WERI-Rb-1 (cell line): Measurements from ENCODE around the gene ARHGEF2.

Source experiments
- DNase-seq: peaks from one replicate; pipeline ENCODE4 v3.0.0-alpha.2; 2020
- H3K27ac ChIP-seq: fragments of 250-450 bp; sonication (Bioruptor Pico); 2 replicates; pipeline ENCODE4 v1.5.1; 2020; ENCODE audit warnings: mild to moderate bottlenecking, moderate library complexity
- H3K27me3 ChIP-seq: fragments of 250-450 bp; sonication (Bioruptor Pico); 2 replicates; pipeline ENCODE4 v1.5.1; 2021; ENCODE audit warnings: mild to moderate bottlenecking, low read depth, moderate library complexity; ENCODE audit not compliant: insufficient read depth, severe bottlenecking
- H3K36me3 ChIP-seq: fragments of 250-450 bp; sonication (Bioruptor Pico); 2 replicates; pipeline ENCODE4 v1.5.1; 2020; ENCODE audit warnings: mild to moderate bottlenecking, moderate library complexity
- H3K4me3 ChIP-seq: 2 replicates; pipeline ENCODE4 v1.5.1; 2011; ENCODE audit warnings: low read depth, mild to moderate bottlenecking, control low read depth, low read length
- H3K9me3 ChIP-seq: fragments of 250-450 bp; sonication (Bioruptor Pico); 2 replicates; pipeline ENCODE4 v1.5.1; 2021; ENCODE audit warnings: mild to moderate bottlenecking, moderate library complexity; ENCODE audit not compliant: severe bottlenecking
- CTCF ChIP-seq: IDR thresholded peaks from 2 replicates; pipeline ENCODE4 v1.5.1; 2011; ENCODE audit warnings: low read depth, mild to moderate bottlenecking, control low read depth, inconsistent platforms, low read length

Gene ARHGEF2

DNA sequence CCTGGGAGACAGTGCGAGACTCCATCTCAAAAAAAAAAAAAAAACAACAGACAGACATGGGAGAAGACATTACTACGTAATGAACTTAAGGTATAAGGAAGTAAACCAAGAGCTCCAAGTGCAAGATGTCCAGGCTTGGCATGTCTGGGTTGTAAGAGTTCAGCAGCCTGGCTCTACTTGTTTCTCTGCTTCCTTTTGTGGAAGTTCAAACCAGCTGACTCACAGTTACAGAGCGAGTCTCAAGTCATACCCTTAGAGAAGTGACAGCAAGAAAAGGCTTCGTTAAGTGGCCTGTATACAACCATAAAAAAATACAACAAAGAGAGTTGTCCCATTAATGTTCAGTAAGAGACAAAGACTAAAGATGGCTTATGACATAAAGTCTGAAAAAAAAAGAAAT, 68.5 kb downstream of the ARHGEF2 start:
- Histone ChIP-seq H3K9me3 (no peaks in the 10 kb centered on the region), H3K4me3 (no peak overlapping the region), H3K27me3 (no peaks in the 10 kb centered on the region), H3K36me3 (peaks cover 91% of the 10 kb centered on the region), H3K27ac (no peak overlapping the region; the same call in 1 of the 2 replicates)
- no peak for DNase-seq
- TF ChIP-seq CTCF = no peak

DNA sequence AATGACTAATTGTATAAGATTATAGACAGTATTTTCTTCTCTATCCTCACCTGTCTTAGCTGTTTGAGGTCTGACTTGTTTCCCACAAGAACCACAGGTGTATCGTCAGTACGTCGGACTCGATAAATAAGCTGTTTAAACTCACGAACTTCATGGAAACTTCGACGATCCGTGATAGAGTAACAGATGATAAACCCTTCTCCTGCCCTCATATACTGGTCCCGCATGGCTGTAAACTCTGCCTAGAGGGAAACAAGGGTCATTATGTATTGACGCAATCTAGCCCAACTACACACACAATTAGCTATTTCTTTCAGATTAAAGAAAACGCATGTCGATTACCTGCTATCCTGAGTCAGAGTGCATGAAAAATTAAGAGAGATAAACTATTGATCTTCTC, 74.1 kb downstream of the ARHGEF2 start:
- no peak for TF ChIP-seq CTCF
- H3K36me3 ChIP-seq = peaks cover 99% of the 10 kb centered on the region
- H3K27me3 ChIP-seq = no peaks in the 10 kb centered on the region
- no peaks in the 10 kb centered on the region for H3K9me3 ChIP-seq
- DNase-seq = no peak
- H3K4me3 ChIP-seq = no peak overlapping the region
- H3K27ac ChIP-seq = no peak overlapping the region

DNA sequence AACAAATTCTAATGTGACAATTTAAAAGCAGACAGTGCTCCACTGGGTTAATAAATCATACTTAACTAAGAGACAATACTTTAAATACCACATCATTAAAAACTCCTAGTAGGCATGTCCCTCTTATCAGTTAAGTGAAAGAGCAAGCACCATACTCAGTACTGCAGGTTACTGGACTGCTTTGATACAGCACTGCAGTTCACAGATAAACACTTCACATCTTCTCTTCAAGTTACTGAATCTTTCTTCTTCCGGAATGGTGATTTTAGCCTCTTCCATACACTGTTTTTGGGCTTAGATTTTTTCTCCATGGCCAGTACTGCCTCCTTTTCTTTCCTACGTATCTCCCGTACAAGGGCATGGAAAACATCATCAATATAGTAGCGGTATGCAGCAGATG, 78.2 kb downstream of the ARHGEF2 start:
- Histone ChIP-seq H3K27ac (no peak overlapping the region), H3K27me3 (no peaks in the 10 kb centered on the region), H3K4me3 (no peak overlapping the region), H3K36me3 (peaks cover 82% of the 10 kb centered on the region), H3K9me3 (no peaks in the 10 kb centered on the region)
- DNase-seq = no peak
- no peak for TF ChIP-seq CTCF

GRCh38 chr1:155899683-155900082, 78.7 kb downstream of the ARHGEF2 start:
- Histone ChIP-seq H3K4me3 (no peak overlapping the region), H3K27me3 (no peaks in the 10 kb centered on the region), H3K36me3 (peaks cover 77% of the 10 kb centered on the region), H3K27ac (no peak overlapping the region), H3K9me3 (no peaks in the 10 kb centered on the region)
- no peak for TF ChIP-seq CTCF
- no peak for DNase-seq

DNA sequence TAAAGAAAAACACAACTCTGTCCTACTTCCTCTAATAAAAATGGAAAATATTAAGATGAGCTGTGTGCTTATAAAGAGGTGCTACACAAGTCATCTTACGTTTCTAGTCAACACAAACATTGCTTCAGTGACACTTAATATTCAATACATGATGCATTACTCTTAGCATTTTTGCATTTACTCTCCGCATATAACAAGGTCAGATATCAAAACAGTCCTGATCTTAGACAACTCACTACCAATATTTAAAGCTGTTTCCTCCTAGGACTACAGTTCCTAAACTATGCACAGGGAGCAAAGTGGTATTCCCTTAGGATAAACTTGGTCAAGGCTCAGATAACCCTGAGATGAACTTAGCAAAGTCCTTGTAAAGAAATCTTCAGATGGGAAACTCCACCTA, 79.5 kb downstream of the ARHGEF2 start:
- peaks cover 69% of the 10 kb centered on the region for H3K36me3 ChIP-seq

More for the DNA sequence above, 79.5 kb downstream of the ARHGEF2 start:
- Histone ChIP-seq H3K4me3 (no peak overlapping the region), H3K27me3 (no peaks in the 10 kb centered on the region), H3K27ac (no peak overlapping the region), H3K9me3 (no peaks in the 10 kb centered on the region)
- no peak for TF ChIP-seq CTCF
- no peak for DNase-seq
